Ammon's horn (tissue), 1 donor: Measurements from ENCODE around the gene CFAP299.

Source experiments
- DNase-seq: peaks from one replicate; pipeline ENCODE4 v3.0.0-alpha.2; 2016; ENCODE audit warnings: low spot score

Gene CFAP299

GRCh38 chr4:80526697-80527096 is 191.2 kb downstream of the CFAP299 start:
- DNase-seq, result no peak

GRCh38 chr4:80529026-80529425 is 193.5 kb downstream of the CFAP299 start:
- no peak for DNase-seq

DNA sequence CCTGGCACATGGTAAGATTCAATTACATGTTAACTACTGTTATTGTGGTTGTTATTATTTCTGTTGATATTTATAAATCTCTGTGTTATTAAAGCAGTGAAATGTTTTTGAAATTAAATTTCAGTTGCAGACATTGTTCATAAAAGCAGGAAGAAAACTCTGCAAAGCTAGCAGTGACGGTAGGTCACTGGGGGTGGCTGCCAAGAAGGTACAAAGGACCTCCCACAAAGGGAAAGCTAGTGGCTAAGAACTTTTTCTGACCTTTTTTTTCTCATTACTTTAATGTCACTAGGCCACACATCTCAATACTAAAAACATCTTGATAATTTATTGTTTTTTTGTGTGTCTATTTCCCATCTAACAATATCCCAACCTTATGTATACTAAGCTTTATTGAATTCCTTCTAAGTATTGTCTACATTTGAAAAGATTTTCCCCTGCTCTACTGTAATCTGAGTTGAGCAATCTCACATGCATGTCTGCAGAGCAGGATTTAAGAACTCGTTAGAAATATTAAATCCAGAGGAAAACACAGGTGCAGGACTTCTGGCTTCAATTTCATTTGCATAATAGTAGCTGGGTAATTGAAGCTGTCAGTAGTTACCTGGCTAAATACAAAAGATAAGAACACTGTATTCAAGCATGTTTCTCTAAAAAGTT is 197.3 kb downstream of the CFAP299 start:
- DNase-seq, result no peak

DNA sequence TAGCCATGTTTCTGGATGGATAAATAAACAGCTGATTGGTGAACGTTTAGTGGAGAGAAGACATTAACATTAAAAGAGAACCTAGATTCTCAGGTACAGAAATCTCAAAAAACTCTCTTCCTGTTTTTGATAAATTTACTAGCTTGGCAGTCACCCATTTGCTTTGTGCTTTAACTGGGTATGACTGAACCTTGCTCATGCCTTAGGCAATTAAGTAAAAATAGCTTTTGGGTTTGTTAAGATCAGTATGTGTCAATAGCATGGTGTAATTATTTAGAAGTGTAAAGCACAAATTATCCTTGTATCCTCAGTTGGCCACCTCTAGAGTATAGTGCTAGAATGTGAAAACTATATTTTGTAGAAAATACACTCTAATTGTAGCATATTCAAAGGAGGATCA is 200.0 kb downstream of the CFAP299 start:
- no peak for DNase-seq

- no peak for DNase-seq
Measured at GRCh38 chr4:80538276-80538926, 202.9 kb downstream of the CFAP299 start.

DNA sequence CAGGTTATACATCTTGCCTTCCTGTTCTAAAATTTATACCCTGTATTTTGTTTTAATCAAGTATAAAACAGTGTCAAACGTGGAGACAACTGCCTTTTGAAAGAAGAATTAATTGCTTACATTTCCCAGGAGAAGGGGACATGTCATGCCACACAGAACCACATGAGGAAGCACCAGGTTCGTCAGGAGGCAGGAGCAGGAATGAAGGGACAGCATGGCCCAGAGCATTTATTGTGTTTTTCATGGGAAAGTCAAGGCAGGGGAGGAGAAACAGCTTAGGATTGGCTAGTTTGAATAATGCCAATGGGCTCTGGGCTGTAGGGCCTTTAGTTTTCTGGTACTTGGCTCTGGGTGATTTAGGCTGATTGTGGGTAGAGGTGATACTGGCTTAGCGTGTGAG is 203.7 kb downstream of the CFAP299 start:
- DNase-seq, result no peak

- no peak for DNase-seq
Measured at GRCh38 chr4:80540349-80540748, 204.8 kb downstream of the CFAP299 start.

DNA sequence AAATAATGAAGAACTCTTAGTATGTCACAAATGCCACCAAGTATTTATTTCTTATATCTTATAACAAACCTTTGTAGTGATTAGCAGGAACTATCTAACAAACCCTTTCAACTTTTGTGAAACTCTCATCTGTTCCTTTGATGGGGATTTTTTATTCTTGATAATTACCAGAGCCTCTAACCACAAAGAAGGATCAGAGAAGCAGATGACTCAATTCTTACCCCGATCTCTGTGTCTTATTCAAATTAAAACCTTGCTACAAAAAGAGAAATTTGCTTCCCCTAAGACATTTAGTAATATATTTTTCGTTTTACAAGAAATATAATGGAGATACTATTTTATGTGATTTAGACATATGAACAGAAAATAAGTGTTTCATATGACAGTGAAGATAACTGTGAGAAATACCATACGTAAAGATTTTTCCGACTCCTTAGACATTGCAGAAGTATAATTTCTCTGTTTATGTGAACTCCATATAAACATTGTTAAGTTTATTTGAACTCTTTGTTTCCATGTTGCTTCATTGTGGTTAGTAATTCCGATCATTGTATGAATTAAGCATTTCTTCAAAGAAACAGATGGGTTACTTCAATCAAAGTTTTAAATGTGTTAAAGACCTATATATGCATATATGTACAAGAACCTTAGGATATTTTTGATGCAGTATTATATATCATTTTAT is 205.4 kb downstream of the CFAP299 start:
- DNase-seq, result no peak

DNA sequence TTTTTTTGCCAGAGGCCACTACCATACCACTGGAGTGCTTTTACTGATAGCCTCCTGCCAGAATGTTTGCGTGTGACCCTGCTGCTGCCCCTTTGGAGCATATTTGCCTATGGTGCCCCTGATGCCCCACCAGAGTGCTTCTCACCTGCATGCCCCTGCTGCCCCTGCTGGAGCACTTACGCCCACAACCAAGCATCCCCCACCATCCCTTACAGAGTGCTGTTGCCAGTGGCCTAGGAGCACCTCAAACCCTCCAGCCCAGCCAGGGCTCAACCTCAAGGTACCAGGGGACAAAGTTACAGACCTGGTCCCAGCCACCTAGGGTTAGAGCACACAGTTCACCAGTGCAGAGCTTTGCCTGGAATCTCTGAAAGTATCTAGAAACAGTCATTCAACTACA is 207.2 kb downstream of the CFAP299 start:
- no peak for DNase-seq

- DNase-seq, result no peak
Measured at GRCh38 chr4:80560337-80560736, 224.8 kb downstream of the CFAP299 start.

DNA sequence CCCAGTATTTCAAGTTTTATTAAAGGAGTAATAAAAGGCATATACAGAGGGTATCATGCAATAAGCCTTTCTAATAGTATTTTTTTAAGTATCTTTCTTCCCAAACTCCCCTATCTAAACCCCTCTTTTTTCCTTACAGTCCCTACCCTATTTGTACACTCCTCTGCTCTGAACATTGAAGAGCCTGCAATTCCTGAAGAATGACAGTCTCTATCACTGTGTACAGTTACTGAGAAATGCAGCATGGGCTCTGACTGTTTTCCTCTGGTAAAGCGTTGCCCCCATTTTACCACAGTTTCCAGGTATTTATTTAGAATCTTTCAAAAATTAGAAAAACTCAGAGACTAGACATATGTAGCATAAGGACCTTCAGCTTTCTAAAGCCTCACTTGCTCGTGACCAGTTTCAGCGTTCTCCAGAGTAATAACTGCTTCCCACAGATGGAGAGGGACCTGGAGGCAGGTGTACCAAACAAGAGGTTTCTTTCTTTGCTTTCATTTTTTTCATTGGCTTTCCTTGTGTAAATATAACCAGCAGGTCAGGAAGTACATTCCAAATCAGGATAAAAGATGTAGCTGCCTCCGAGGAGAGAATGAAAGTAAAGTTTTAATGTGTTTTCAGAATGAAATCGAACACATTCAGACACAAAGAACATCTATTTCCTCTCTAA is 230.8 kb downstream of the CFAP299 start:
- no peak for DNase-seq

DNA sequence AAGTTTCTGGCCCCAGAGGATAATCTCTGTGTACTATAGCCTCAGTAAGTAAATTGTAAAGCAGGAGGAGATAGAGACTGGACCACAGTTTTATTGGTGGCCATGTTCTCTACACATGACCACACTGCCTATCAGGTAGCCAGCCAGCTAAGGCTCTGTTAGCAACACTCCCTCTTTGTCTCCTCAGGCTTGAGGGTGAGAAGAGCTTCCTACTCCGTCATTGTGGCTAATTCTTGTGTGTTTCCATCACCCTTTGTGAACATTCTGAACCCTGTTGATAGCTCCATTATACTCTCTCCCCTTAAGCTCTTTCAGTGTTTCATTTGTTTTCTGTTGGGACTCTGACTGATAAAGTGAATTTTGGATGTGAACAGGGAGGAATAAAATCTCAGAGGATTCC is 233.4 kb downstream of the CFAP299 start:
- no peak for DNase-seq

DNA sequence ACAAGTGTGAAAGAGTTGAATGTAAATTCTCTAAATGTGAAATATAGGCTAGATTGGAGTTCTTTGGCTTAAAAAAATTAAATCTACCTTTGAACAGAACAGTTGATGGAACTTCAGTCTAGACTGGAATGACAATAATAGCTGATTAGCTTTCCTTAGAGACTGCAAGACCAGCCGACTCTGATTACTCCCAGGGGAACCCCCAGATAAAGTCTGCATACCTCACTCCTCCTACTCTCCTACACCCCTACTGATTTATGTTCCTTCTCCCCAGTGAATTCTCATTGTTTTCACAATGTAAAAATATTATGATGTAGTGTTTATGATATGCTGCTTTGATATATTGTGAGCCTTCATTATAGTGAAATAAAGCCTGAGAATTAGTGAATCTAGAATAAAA is 241.3 kb downstream of the CFAP299 start:
- DNase-seq, result no peak

GRCh38 chr4:80578001-80578400 is 242.5 kb downstream of the CFAP299 start:
- no peak for DNase-seq

DNA sequence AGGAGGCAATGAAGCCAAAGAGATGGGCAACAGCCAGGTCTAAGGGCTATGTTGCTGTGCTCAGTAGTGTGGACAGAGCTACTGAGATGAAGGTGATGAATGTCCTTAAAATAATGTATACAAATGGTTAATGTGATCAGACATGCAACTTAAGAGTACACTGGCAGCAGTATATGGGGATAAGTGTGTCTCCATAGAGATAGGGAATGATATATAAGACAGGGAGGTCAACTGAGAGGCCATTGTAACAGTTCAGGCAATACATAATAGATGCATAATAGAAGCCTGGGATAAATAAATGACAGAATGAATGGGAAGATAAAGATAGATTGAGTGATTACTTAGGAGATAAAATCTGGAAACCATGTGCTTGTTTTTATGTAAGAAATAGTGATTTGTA is 250.0 kb downstream of the CFAP299 start:
- DNase-seq, result no peak

- no peak for DNase-seq
Measured at GRCh38 chr4:80586716-80587115, 251.2 kb downstream of the CFAP299 start.

- DNase-seq, result no peak
Measured at GRCh38 chr4:80587871-80588385, 252.4 kb downstream of the CFAP299 start.

GRCh38 chr4:80592950-80593349 is 257.4 kb downstream of the CFAP299 start:
- DNase-seq, result no peak

DNA sequence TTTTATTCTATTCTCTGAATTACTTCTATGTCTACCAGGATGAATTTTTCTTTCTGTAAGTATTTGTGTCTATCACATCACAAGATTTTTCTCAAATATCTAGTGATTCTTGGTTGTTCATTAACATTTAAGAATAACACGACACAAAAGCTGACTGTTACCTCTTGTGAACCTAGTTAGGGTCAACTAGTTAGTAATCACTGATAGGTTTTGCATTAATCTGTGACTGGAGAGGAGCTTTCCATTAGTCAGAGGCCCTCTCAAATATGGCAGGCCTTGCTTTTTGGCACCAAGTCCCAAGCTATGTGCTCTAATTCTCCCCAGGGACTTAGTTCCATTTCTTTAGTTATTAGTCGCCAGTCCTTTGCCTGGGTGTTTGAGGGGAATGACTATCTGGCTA is 259.2 kb downstream of the CFAP299 start:
- no peak for DNase-seq

DNA sequence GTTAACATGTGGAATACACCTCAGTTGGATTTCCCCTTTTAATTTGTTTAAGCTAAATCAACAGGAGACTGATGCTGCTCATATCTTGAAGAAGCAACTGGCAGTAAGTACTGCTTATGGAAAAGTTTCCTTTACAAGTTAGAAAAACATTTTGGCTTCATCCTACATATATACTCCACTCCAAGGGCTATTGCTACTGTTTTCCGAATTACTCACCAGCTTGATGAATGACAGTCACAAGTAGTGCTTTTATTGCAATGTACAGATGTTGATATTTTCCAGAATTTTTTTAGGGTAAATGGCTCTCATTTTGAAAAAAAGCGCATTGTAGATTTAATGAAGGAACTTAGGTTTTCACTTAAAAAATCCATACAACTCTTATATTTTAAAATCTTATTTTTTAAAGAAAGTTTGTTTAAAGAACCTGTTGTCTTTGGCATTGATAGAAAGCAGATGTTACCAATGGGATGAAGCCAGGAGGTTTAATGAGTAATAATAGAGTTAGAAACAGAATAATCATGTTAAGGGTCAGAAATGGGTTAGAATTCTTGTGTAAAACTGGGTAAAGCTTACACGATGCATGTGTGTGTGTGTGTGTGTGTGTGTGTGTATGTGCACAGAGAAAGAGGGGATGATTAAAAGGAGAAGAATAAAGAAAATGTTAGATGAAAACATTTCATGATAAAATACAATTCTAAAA is 272.9 kb downstream of the CFAP299 start:
- no peak for DNase-seq

GRCh38 chr4:80610199-80610598 is 274.7 kb downstream of the CFAP299 start:
- no peak for DNase-seq
